ENCODE data around the gene METTL16.

Gene METTL16

DNA sequence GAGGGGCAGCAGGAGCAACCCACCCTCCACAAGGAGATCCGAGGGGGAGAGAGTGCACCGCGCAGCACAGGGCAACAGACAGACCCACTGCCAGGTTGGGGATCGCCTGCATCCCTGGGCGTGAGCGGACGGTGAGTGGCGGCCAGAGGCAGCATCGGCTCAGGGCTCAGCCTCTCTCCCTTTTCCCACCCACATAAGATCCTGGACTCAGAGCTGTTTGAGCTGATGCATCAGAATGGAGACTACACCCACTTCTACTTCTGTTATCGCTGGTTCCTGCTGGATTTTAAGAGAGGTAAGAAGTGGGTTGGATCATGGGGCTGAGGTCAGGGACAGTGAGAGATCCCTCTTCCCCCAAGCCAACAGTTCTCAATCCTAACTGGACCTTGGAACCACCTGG, 134.0 kb downstream of the METTL16 start:
- DNase-seq = no peak

- no peak for DNase-seq
Measured at GRCh38 chr17:2376107-2376506, 135.6 kb downstream of the METTL16 start.

- no peak for DNase-seq
Measured at GRCh38 chr17:2375406-2375805, 136.3 kb downstream of the METTL16 start.

- DNase-seq = no peak
Measured at GRCh38 chr17:2374549-2375285, 137.0 kb downstream of the METTL16 start.

DNA sequence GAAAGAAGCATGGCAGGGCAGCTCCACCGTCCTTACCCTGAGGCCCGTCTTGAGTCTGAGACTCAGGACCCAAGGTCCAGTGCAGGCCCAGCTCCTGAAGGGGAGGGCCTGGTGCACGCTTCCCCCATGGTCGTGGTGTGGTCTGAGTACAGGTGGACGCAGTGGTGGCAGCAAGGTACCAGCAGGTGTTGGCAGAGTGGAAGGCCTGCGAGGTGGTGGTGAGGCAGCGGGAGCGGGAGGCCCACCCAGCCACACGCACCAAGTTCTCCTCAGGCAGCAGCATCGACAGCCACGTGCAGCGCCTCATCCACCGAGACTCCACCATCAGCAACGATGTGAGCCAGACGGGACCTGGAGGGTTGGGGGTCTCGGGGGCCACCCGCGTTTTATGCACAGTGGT, 138.5 kb downstream of the METTL16 start:
- no peak for DNase-seq

DNA sequence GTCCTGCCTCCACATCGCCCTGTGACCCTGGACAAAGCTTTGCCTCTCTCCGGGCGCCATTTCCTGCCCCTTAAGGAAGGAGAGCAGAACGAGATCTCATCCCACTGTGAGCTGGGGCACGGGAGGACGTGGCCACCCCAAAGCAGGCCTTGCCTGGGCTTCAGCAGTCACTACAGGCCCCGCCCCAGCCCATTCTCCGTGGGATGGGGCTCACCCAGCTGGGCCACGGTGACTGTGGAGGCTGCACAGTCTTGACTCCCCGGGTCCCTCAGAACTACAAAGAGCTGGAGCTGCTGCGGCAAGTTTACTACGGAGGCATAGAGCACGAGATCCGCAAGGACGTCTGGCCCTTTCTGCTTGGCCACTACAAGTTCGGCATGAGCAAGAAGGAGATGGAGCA, 139.0 kb downstream of the METTL16 start:
- DNase-seq = no peak

DNA sequence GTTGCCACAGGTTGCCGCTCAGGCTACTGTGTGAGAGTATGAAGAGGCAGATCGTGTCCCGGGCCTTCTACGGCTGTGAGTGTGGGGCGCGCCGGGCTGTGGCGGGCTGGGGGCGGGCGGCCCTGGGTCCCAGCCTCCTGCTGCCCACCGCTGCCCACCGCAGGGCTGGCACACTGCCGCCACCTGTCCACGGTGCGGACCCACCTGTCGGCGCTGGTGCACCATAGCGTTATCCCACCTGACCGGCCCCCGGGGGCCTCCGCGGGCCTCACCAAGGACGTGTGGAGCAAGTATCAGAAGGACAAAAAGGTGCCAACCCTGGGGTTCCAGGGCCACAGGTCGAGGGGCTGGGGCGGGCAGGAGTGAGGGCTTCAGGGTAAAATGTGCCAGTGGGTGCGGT, 139.5 kb downstream of the METTL16 start:
- DNase-seq = no peak

DNA sequence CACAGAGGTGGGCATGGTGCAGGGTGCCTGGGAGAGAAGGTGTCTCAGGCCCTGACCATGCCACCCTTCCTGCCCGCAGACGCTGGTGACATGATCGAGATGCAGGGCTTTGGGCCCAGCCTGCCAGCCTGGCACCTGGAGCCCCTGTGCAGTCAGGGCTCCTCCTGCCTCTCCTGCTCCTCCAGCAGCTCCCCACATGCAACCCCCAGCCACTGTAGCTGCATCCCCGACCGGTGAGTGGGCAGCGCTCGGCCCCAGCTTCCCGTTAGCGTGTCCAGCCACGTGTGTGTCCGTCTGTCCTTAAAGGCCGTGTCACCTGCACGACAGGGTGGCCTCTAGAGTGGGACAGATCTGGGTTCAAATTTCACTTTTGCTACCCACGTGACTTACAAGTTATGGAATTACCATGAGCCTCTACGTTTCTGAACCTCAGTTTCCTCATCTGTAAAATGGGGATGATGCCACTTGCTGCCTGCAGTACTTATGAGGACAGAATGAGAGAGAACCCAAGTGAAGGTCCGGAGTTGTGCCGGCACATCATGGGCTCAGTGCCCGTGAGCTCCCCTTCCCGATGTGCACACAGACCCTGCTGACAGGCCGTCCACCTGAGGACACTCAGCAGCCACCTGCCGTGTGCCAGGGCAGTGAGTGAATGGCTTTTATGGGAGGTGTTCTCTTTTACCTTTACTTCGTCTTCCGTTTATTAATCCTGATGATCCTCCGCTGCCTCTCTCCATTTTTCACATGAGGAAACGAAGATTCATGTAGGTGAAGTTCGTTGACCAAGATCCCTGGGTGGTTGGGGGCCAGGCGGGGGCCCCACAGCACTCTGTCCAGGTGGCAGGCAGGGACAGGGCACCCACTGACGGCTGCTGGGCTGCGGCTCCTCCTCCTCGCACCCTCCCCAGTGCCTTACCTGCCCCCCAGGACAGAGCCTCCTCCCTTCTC, 140.2 kb downstream of the METTL16 start:
- no peak for DNase-seq

GRCh38 chr17:2370211-2370589, 141.5 kb downstream of the METTL16 start:
- no peak for DNase-seq

DNA sequence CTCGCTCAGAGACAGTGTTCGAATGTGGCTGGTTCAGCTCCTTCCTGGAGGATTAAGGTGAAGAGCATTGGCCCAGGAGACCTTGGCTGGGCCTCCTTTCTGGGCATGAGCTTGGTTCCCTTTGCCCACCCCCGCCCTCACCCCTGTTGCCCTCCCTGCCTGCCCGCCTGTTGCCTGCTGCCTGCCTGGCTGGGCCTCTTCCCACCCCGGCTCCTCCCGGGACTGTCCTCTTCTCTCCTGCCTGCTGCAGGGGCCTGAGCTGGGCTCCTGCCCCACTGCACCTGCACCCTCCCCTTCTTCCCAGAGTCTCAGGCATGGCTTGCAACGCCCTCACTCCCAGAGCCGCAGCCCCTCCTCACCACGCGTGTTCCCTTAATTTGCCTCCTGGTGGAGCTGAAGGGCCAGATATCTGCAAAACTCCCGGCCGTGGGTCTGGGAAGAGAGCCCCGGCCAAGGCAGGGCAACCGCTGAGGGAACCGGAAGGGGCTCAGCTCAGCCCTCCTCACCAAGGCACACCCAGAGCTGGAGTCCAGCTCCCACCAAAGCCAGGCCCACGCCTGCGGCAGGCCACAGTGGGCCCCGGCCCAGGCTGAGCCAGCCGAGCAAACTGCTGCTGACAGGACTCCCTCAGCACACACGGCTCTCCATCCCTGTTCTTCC, 142.0 kb downstream of the METTL16 start:
- DNase-seq = no peak

GRCh38 chr17:2369039-2369438, 142.6 kb downstream of the METTL16 start:
- no peak for DNase-seq

DNA sequence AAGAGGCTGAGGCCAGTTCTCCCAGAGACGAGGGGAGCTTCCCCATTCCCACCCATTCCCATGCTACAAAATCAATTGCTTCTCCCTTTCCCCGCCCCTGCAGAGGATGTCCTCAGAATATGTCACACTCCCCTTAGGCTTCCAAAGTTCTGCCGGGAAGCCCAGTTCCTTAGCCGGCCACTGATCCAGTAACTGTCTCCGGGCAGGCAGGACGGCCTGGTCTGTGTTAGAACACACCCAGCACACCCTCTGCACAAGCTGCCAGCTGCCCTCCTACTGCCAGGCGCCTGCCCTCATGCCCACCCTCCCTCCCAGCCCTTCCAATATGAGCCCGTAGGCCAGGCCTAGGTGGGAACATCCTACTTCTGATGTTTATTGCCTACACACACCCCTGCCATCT, 143.3 kb downstream of the METTL16 start:
- DNase-seq = no peak

GRCh38 chr17:2366747-2367494, 144.8 kb downstream of the METTL16 start:
- DNase-seq = no peak
